ENCODE results near the gene APLP2.

APLP2 gene

GRCh38 chr11:130128626-130129025, 58.9 kb downstream of the APLP2 start:
- Histone ChIP-seq H3K9ac (ENCODE audit: insufficient read length) (no peak overlapping the region), H3K9me3 (ENCODE audit: low read depth, low read length) (no peaks in the 10 kb centered on the region), H3K4me3 (no peak overlapping the region), H3K36me3 (ENCODE audit: insufficient read depth, low read length) (peaks cover 85% of the 10 kb centered on the region), H3K27ac (no peak overlapping the region)
- DNase-seq (ENCODE audit: low read depth, low spot score), result no peak
- TF ChIP-seq FOXP2 (optimal IDR thresholded peaks at IDR 0.05; ENCODE audit: control extremely low read depth, extremely low read length, insufficient read depth) (no peak), POLR2AphosphoS5 (IDR thresholded peaks at IDR 0.05; ENCODE audit: borderline replicate concordance, low read depth, low read length) (no peak), EZH2 (IDR thresholded peaks at IDR 0.05) (no peak)

DNA sequence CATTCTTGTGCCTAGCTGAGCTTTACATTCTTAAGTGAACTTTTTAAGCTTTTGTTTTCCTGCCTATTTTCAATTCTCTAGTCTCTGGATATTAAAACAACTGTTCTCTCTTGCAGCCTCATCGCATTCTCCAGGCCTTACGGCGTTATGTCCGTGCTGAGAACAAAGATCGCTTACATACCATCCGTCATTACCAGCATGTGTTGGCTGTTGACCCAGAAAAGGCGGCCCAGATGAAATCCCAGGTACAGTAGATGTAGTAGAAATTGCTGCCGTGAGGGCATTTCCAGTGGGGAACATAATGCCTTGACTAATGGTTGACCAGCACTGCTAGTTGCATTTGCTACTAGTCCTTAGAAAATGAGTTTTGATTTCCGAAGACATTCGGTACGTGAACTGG, 60.2 kb downstream of the APLP2 start:
- Histone ChIP-seq H3K9me3 (ENCODE audit: low read depth, low read length) (no peaks in the 10 kb centered on the region), H3K4me3 (no peak overlapping the region), H3K9ac (ENCODE audit: insufficient read length) (no peak overlapping the region), H3K27ac (no peak overlapping the region), H3K36me3 (ENCODE audit: insufficient read depth, low read length) (peaks cover 78% of the 10 kb centered on the region)
- DNase-seq (ENCODE audit: low read depth, low spot score), result no peak
- TF ChIP-seq FOXP2 (optimal IDR thresholded peaks at IDR 0.05; ENCODE audit: control extremely low read depth, extremely low read length, insufficient read depth) (no peak), POLR2AphosphoS5 (IDR thresholded peaks at IDR 0.05; ENCODE audit: borderline replicate concordance, low read depth, low read length) (no peak), EZH2 (IDR thresholded peaks at IDR 0.05) (no peak)

DNA sequence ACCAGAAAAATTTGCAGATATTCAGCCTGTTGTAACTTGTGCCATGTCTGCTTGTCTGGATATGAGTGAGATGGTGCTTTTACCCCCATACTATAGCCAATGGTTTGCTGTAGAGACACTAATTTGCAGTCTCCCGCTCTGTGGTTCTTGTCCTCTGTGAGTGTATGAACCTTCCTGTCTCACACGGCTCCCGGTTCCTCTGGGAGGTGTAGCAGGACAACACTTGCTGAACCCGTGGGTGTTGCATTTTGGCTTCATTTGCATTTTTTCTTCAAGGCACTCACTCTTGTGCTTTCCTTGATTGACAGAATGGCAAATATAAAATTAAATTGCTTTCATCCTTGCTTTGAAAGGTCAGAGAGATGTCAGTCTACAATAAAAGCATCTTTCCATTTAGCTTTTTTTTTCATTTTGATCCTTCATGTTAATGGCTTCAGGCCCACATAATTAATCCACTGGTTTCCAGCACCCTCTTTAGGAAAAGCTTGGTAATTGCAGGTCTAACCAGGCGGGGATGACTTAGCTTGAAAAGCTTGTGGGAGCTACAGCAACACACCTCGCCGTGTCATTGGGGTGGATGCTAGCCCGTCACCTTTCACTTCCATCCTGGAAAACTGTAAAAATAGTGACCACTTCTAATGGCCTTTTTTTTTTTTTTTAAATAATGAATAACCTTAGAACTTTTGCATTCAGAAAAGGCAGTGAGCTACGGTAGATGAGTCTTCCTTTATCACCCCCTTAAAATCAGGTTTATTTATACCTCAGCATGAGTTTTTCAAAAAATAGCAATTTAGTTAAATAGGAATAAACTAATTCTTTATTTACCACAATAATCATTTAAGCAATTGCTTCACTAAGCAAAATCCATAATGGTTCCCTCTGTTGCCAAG, 62.5 kb downstream of the APLP2 start:
- DNase-seq (ENCODE audit: low read depth, low spot score), result peak; percentile 37
- no peak overlapping the region for H3K27ac ChIP-seq
- TF ChIP-seq POLR2AphosphoS5 (IDR thresholded peaks at IDR 0.05; ENCODE audit: borderline replicate concordance, low read depth, low read length) (no peak), EZH2 (IDR thresholded peaks at IDR 0.05) (no peak), FOXP2 (optimal IDR thresholded peaks at IDR 0.05; ENCODE audit: control extremely low read depth, extremely low read length, insufficient read depth) (no peak)

GRCh38 chr11:130133716-130134115, 64.0 kb downstream of the APLP2 start:
- no peak for DNase-seq (ENCODE audit: low read depth, low spot score)
- no peak for TF ChIP-seq FOXP2 (optimal IDR thresholded peaks at IDR 0.05; ENCODE audit: control extremely low read depth, extremely low read length, insufficient read depth)
- no peak for TF ChIP-seq EZH2 (IDR thresholded peaks at IDR 0.05)
- Histone ChIP-seq H3K4me3 (no peak overlapping the region), H3K36me3 (ENCODE audit: insufficient read depth, low read length) (peaks cover 69% of the 10 kb centered on the region), H3K9me3 (ENCODE audit: low read depth, low read length) (no peaks in the 10 kb centered on the region), H3K27ac (no peak overlapping the region), H3K9ac (ENCODE audit: insufficient read length) (no peak overlapping the region)

More for the DNA sequence above, 62.5 kb downstream of the APLP2 start:
- Histone ChIP-seq H3K4me3 (no peak overlapping the region), H3K9ac (ENCODE audit: insufficient read length) (no peak overlapping the region), H3K9me3 (ENCODE audit: low read depth, low read length) (no peaks in the 10 kb centered on the region), H3K36me3 (ENCODE audit: insufficient read depth, low read length) (peaks cover 72% of the 10 kb centered on the region)

DNA sequence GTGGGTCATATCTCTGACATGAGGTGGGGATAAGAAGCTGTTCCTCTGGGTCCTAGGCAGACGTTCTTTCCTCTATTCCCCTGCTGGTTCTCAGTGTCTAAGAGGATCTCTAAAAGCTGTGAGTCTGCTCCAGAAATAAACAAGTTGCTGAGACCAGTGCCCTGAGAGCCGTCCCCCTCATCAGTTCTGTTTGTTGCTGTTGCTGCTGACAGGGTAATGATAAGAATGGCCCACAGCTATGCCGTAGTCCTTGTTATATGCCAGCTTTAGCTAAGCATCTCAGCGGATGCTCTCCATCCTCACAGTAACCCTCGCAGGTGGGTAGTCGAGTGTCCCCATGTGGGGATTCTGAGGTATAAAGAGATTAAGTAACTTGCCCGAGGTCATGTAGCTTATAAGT, 66.4 kb downstream of the APLP2 start:
- Histone ChIP-seq H3K36me3 (ENCODE audit: insufficient read depth, low read length) (peaks cover 62% of the 10 kb centered on the region), H3K4me3 (no peak overlapping the region), H3K9ac (ENCODE audit: insufficient read length) (no peak overlapping the region), H3K27ac (no peak overlapping the region), H3K9me3 (ENCODE audit: low read depth, low read length) (no peaks in the 10 kb centered on the region)
- no peak for DNase-seq (ENCODE audit: low read depth, low spot score)
- TF ChIP-seq EZH2 (IDR thresholded peaks at IDR 0.05) (no peak), FOXP2 (optimal IDR thresholded peaks at IDR 0.05; ENCODE audit: control extremely low read depth, extremely low read length, insufficient read depth) (no peak), POLR2AphosphoS5 (IDR thresholded peaks at IDR 0.05; ENCODE audit: borderline replicate concordance, low read depth, low read length) (no peak)

- Histone ChIP-seq H3K36me3 (ENCODE audit: insufficient read depth, low read length) (peaks cover 44% of the 10 kb centered on the region), H3K9ac (ENCODE audit: insufficient read length) (no peak overlapping the region), H3K9me3 (ENCODE audit: low read depth, low read length) (no peaks in the 10 kb centered on the region), H3K27ac (no peak overlapping the region), H3K4me3 (no peak overlapping the region)
- no peak for DNase-seq (ENCODE audit: low read depth, low spot score)
- TF ChIP-seq EZH2 (IDR thresholded peaks at IDR 0.05) (no peak), POLR2AphosphoS5 (IDR thresholded peaks at IDR 0.05; ENCODE audit: borderline replicate concordance, low read depth, low read length) (no peak), FOXP2 (optimal IDR thresholded peaks at IDR 0.05; ENCODE audit: control extremely low read depth, extremely low read length, insufficient read depth) (no peak)
Measured at GRCh38 chr11:130137999-130138398, 68.3 kb downstream of the APLP2 start.

- DNase-seq (ENCODE audit: low read depth, low spot score), result no peak
- Histone ChIP-seq H3K9me3 (ENCODE audit: low read depth, low read length) (no peaks in the 10 kb centered on the region), H3K36me3 (ENCODE audit: insufficient read depth, low read length) (peaks cover 44% of the 10 kb centered on the region; the same call in 1 of the 2 replicates), H3K4me3 (no peak overlapping the region), H3K27ac (no peak overlapping the region), H3K9ac (ENCODE audit: insufficient read length) (no peak overlapping the region)
- TF ChIP-seq EZH2 (IDR thresholded peaks at IDR 0.05) (no peak), FOXP2 (optimal IDR thresholded peaks at IDR 0.05; ENCODE audit: control extremely low read depth, extremely low read length, insufficient read depth) (no peak), POLR2AphosphoS5 (IDR thresholded peaks at IDR 0.05; ENCODE audit: borderline replicate concordance, low read depth, low read length) (no peak)
Measured at GRCh38 chr11:130139401-130139800, 69.7 kb downstream of the APLP2 start.

GRCh38 chr11:130141561-130142341, 72.1 kb downstream of the APLP2 start:
- Histone ChIP-seq H3K9me3 (ENCODE audit: low read depth, low read length) (no peaks in the 10 kb centered on the region), H3K27ac (no peak overlapping the region), H3K4me3 (no peak overlapping the region), H3K36me3 (ENCODE audit: insufficient read depth, low read length) (peaks cover 47% of the 10 kb centered on the region), H3K9ac (ENCODE audit: insufficient read length) (no peak overlapping the region)
- TF ChIP-seq EZH2 (IDR thresholded peaks at IDR 0.05) (no peak), POLR2AphosphoS5 (IDR thresholded peaks at IDR 0.05; ENCODE audit: borderline replicate concordance, low read depth, low read length) (no peak), FOXP2 (optimal IDR thresholded peaks at IDR 0.05; ENCODE audit: control extremely low read depth, extremely low read length, insufficient read depth) (no peak)
- DNase-seq (ENCODE audit: low read depth, low spot score), result no peak

Measured in SK-N-MC (cell line).